Sigmoid colon (tissue), 3 donors: Measurements from ENCODE around the gene SPP2.

Experiments
- POLR2A ChIP-seq, 2 donors: fragments of 450-650 bp; IDR thresholded peaks; one replicate each; pipeline ENCODE4 v1.6.1; 2016; ENCODE audit warnings: antibody characterized with exemption in 2 of 2, mild to moderate bottlenecking in 2 of 2, moderate library complexity in 2 of 2
- TF ChIP-seq, protein P1 (sequence below), 4 experiments: fragments of 450-650 bp in 3 of 4; fragments of 200-600 bp in 1 of 4; IDR thresholded peaks; one replicate each; pipeline ENCODE4 v1.5.1; 2016 to 2019; ENCODE audit warnings: antibody characterized with exemption in 4 of 4, mild to moderate bottlenecking in 3 of 4, moderate library complexity in 2 of 4

DNA sequence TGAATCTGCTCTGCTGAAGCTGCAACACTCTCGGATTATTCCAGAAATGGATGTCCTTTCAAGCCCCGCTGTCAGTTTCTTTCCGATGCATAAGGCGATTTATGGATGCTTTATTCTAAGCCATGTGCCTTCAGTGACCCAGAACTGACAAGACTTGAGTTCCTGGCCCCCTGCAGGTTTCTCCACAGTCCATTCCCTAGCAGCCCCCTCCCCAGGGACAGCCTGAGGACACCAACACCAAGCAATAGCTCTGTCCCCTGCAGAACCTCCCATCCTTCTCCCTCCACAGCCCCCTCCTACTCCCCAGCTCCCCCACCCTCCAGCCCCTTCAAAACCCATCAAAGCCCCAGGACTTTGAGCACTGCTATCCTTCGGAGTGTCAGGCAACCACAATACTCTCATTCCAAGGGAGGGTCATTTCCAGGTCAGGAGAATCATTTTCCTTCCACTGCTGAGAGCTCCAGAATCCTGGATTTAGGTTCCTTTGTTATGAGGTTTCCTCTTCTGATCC lies 24.6 kb upstream of the SPP2 start:
- TF ChIP-seq POLR2A (IDR thresholded peaks at IDR 0.05) = no peak
- TF ChIP-seq, protein P1, sequence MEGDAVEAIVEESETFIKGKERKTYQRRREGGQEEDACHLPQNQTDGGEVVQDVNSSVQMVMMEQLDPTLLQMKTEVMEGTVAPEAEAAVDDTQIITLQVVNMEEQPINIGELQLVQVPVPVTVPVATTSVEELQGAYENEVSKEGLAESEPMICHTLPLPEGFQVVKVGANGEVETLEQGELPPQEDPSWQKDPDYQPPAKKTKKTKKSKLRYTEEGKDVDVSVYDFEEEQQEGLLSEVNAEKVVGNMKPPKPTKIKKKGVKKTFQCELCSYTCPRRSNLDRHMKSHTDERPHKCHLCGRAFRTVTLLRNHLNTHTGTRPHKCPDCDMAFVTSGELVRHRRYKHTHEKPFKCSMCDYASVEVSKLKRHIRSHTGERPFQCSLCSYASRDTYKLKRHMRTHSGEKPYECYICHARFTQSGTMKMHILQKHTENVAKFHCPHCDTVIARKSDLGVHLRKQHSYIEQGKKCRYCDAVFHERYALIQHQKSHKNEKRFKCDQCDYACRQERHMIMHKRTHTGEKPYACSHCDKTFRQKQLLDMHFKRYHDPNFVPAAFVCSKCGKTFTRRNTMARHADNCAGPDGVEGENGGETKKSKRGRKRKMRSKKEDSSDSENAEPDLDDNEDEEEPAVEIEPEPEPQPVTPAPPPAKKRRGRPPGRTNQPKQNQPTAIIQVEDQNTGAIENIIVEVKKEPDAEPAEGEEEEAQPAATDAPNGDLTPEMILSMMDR (IDR thresholded peaks at IDR 0.05) = no peak
